Thyroid gland (tissue), 4 donors: ENCODE data around the gene PPARG.

Experiments used
- CTCF ChIP-seq, 6 experiments: fragments of 200-600 bp in 3 of 6; fragments of 450-650 bp in 3 of 6; sonication (generic) in 3 of 6; IDR thresholded peaks; one replicate each; pipeline ENCODE4 v1.5.1; 2016 to 2019; ENCODE audit warnings: antibody characterized with exemption in 6 of 6, mild to moderate bottlenecking in 2 of 6, inconsistent platforms in 1 of 6, moderate library complexity in 1 of 6
- POLR2A ChIP-seq, 2 donors: fragments of 450-650 bp; IDR thresholded peaks; one replicate each; pipeline ENCODE4 v1.6.1; 2017; ENCODE audit warnings: antibody characterized with exemption in 2 of 2, mild to moderate bottlenecking in 2 of 2, moderate library complexity in 1 of 2

GRCh38 chr3:12423918-12424630 is 135.2 kb downstream of the PPARG start:
- TF ChIP-seq POLR2A (IDR thresholded peaks at IDR 0.05): no peak
- no peak for TF ChIP-seq CTCF (IDR thresholded peaks at IDR 0.05)
